GM18951 (cell line): ENCODE measurements around the gene DSTN.
"Not testable (repeated sequence)": the region's sequence is repeated elsewhere in the genome, so short reads cannot be mapped to it uniquely, and the experiment has no call there.

ENCODE experiments used
- POLR2A ChIP-seq: IDR thresholded peaks from 4 replicates; pipeline ENCODE4 v1.6.1; 2011; ENCODE audit warnings: mild to moderate bottlenecking; ENCODE audit not compliant: insufficient read length, insufficient read depth; ENCODE audit errors: extremely low read depth
- in situ Hi-C: fragments of 300-500 bp; cut with MboI; formaldehyde crosslinking; loops from one replicate; pipeline ENCODE4 v1.12.0; 2022; ENCODE audit warnings: low sequenced_read_pairs, mixed read lengths, inconsistent platforms; ENCODE audit not compliant: unreplicated experiment

Gene DSTN

DNA sequence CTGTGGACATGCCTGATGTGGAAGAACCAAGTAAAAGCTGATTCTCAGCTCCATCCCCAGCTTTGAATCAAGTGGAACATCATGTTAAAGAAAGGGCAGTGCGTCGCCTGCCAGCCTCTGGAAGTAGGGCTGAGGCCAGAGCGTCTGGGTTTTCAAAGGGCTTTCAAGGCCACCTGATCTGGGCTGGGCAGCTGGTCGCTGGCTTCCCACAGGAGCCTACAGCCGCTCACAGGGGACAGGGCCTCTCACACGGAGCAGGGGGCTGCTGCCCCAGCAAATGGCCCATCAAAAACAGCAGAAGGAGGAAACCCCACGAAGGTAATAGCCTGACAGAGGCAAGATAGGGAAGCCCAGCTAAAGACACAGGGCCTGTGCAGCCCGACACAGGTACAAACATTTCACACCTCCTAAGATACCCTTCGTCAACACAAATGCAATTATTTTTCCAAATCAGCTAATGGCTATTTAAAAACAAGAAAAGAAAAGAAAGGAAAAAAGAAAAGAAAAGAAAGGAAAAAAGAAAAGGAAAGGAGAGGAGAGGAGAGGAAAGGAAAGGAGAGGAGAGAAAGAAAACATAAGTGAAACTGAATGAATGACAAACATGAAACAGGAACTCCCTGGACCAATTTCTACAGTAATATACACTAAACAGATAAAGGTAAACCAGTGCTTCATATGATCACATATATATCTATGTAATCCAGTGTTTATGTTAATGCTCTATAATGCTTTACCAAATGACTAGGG lies 87.4 kb downstream of the DSTN start:
- in situ Hi-C loops = no loop called here
- no peak for TF ChIP-seq POLR2A

DNA sequence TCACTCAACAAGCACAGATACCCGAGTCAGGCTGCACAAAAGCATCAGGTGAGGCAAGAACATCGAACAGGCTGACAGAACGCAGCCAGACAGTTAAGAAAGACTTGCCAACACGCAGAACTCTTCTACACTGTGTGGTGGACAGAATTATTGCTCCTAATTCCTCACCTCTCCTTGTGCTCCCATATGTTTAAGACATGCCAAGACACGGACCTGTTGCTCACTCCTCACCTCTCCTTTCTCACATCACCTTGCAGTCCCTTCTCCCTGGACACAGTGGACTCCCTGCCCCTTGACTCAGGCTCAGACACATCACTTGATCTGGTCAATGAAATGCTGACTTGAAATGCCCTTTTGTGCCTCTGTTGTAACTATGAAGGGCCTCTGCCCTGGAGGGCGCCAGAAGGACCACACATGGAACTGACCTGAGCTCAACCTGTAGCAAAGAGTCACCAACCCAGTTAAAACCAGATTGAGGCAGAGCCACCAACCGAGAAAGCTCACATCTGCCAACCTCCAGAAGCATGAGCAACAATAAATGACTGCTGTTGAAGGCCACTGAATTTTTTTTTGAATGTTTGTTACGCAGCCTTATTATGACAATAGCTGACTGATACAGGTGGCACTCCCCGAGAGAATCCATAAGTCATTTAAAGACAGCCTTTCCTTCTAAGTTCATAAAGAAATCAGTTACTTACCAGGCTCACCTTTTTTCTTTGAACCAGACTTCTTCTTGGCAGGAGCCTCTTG lies 88.2 kb downstream of the DSTN start:
- no peak for TF ChIP-seq POLR2A
- in situ Hi-C loops = no loop called here

DNA sequence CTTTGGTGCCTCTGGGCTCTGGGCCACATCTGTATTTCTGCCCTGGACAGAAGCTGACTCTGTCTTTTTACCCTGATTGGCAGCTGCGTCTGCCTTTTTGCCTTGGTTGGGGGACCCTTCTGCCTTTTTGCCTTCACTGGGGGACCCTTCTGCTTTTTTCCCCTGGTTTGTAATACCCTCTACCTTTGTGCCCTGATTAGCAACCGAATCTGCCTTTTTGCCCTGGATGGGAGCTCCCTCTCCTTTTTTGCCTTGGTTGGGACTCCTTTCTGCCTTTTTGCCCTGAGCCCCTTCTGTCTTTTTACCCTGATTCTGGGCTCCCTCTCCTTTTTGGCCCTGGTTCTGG lies 88.7 kb downstream of the DSTN start:
- in situ Hi-C loops = no loop called here
- no peak for TF ChIP-seq POLR2A

DNA sequence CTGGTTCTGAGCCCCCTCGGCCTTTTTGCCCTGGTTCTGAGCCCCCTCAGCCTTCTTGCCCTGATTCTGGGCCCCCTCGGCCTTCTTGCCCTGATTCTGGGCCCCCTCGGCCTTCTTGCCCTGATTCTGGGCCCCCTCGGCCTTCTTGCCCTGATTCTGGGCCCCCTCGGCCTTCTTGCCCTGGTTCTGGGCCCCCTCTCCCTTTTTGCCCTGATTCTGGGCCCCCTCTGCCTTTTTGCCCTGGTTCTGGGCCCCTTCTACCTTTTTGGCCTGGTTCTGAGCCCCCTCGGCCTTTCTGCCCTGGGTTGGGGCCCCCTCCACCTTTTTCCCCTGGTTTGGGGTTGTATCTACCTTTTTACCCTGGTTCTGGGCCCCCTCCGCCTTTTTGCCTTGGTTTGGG lies 89.5 kb downstream of the DSTN start:
- in situ Hi-C loops = not testable (repeated sequence)
